H9 (cell line): ENCODE measurements around the gene SHB. TPM values are rescaled to one million over a fixed set of nuclear protein-coding genes. Genes with fewer than 3 reads are reported as not detected.

Experiments
- DNase-seq: peaks from one replicate; pipeline ENCODE4 v3.0.0-alpha.2; 2017
- H2AFZ ChIP-seq: one replicate; pipeline ENCODE4 v1.6.1; 2013; ENCODE audit warnings: mild to moderate bottlenecking, low read length, control low read depth, moderate library complexity
- H2AK5ac ChIP-seq: 2 replicates; pipeline ENCODE4 v1.6.1; 2013; ENCODE audit warnings: low read length, control low read depth, mixed read lengths; ENCODE audit not compliant: insufficient read length
- H2BK120ac ChIP-seq: one replicate; pipeline ENCODE4 v1.6.1; 2013; ENCODE audit warnings: low read depth, mild to moderate bottlenecking, low read length, control low read depth, inconsistent platforms; ENCODE audit not compliant: poor library complexity, severe bottlenecking
- H2BK12ac ChIP-seq: 2 replicates; pipeline ENCODE4 v1.6.1; 2013; ENCODE audit warnings: low read length, control low read depth, mixed read lengths, low read depth; ENCODE audit not compliant: insufficient read length
- H2BK15ac ChIP-seq: 2 replicates; pipeline ENCODE4 v1.6.1; 2013; ENCODE audit warnings: low read depth, low read length, control low read depth
- H2BK20ac ChIP-seq: one replicate; pipeline ENCODE4 v1.6.1; 2013; ENCODE audit warnings: low read depth, mild to moderate bottlenecking, low read length, control low read depth, inconsistent platforms; ENCODE audit not compliant: poor library complexity, severe bottlenecking
- H2BK5ac ChIP-seq: 2 replicates; pipeline ENCODE4 v1.6.1; 2013; ENCODE audit warnings: low read length, control low read depth, mixed read lengths; ENCODE audit not compliant: insufficient read length
- H3K14ac ChIP-seq: 2 replicates; pipeline ENCODE4 v1.6.1; 2013; ENCODE audit warnings: low read length, control low read depth; ENCODE audit not compliant: insufficient read depth
- H3K18ac ChIP-seq: 2 replicates; pipeline ENCODE4 v1.6.1; 2013; ENCODE audit warnings: low read depth, mild to moderate bottlenecking, mixed read lengths, low read length, control low read depth; ENCODE audit not compliant: insufficient read length
- H3K23ac ChIP-seq: 2 replicates; pipeline ENCODE4 v1.6.1; 2013; ENCODE audit warnings: low read length, control low read depth, mixed read lengths, low read depth; ENCODE audit not compliant: insufficient read length
- H3K23me2 ChIP-seq: 2 replicates; pipeline ENCODE4 v1.6.1; 2013; ENCODE audit warnings: low read depth, mild to moderate bottlenecking, mixed read lengths, low read length, control low read depth; ENCODE audit not compliant: insufficient read length, poor library complexity, severe bottlenecking
- H3K27ac ChIP-seq: 2 replicates; pipeline ENCODE4 v1.5.1; 2013; ENCODE audit warnings: low read length, control low read depth, mixed read lengths, low read depth; ENCODE audit not compliant: insufficient read length
- H3K27me3 ChIP-seq: 2 replicates; pipeline ENCODE4 v1.6.1; 2013; ENCODE audit warnings: low read length, control low read depth, inconsistent platforms; ENCODE audit not compliant: insufficient read depth
- H3K4ac ChIP-seq: 2 replicates; pipeline ENCODE4 v1.6.1; 2013; ENCODE audit warnings: low read depth, mild to moderate bottlenecking, control low read depth, inconsistent platforms, low read length, moderate library complexity
- H3K4me1 ChIP-seq: 2 replicates; pipeline ENCODE4 v1.6.1; 2013; ENCODE audit warnings: low read length, control low read depth, inconsistent platforms; ENCODE audit not compliant: insufficient read depth
- H3K4me2 ChIP-seq: 2 replicates; pipeline ENCODE4 v1.6.1; 2013; ENCODE audit warnings: low read length, control low read depth, mixed read lengths; ENCODE audit not compliant: insufficient read length, insufficient read depth
- H3K56ac ChIP-seq: 2 replicates; pipeline ENCODE4 v1.6.1; 2013; ENCODE audit warnings: low read depth, mild to moderate bottlenecking, mixed read lengths, low read length, control low read depth; ENCODE audit not compliant: insufficient read length
- H3K79me1 ChIP-seq: 2 replicates; pipeline ENCODE4 v1.6.1; 2013; ENCODE audit warnings: low read depth, mild to moderate bottlenecking, moderate library complexity, low read length, control low read depth, inconsistent platforms; ENCODE audit not compliant: insufficient read depth, poor library complexity, severe bottlenecking
- H3K79me2 ChIP-seq: 2 replicates; pipeline ENCODE4 v1.6.1; 2013; ENCODE audit warnings: low read length, control low read depth, inconsistent platforms; ENCODE audit not compliant: insufficient read depth
- H3K9ac ChIP-seq: 2 replicates; pipeline ENCODE4 v1.6.1; 2013; ENCODE audit warnings: low read length, control low read depth, mixed read lengths; ENCODE audit not compliant: insufficient read length; ENCODE audit errors: extremely low read depth
- H3K9me3 ChIP-seq: one replicate; pipeline ENCODE4 v1.6.1; 2013; ENCODE audit warnings: low read depth, low read length, inconsistent platforms; ENCODE audit not compliant: control insufficient read depth
- H3T11ph ChIP-seq: one replicate; pipeline ENCODE4 v1.6.1; 2013; ENCODE audit warnings: mild to moderate bottlenecking, low read length, control low read depth, inconsistent platforms
- H4K20me1 ChIP-seq: one replicate; pipeline ENCODE4 v1.6.1; 2013; ENCODE audit not compliant: control insufficient read depth, insufficient read length, insufficient read depth
- H4K5ac ChIP-seq: 2 replicates; pipeline ENCODE4 v1.6.1; 2013; ENCODE audit warnings: low read depth, mild to moderate bottlenecking, mixed read lengths, low read length, control low read depth; ENCODE audit not compliant: insufficient read length
- H4K8ac ChIP-seq: replicated peaks from 2 replicates; pipeline ENCODE4 v1.6.1; 2013; ENCODE audit warnings: low read length, control low read depth, mixed read lengths, low read depth; ENCODE audit not compliant: insufficient read length
- H4K91ac ChIP-seq: 2 replicates; pipeline ENCODE4 v1.6.1; 2013; ENCODE audit warnings: low read depth, mild to moderate bottlenecking, moderate library complexity, mixed read lengths, low read length, control low read depth; ENCODE audit not compliant: insufficient read length
- H3K27ac Mint-ChIP-seq, 3 experiments: 2 replicates in 2 of 3; 3 replicates in 1 of 3; pipeline ENCODE4 v1.8.0; 2020 to 2021; ENCODE audit warnings: mixed read lengths in 3 of 3, mild to moderate bottlenecking in 1 of 3, moderate library complexity in 1 of 3
- H3K27me3 Mint-ChIP-seq: 2 replicates; pipeline ENCODE4 v1.8.0; 2021; ENCODE audit warnings: low read depth, mild to moderate bottlenecking, moderate library complexity, mixed read lengths
- H3K36me3 Mint-ChIP-seq, 3 experiments: 2 replicates in 2 of 3; 3 replicates in 1 of 3; pipeline ENCODE4 v1.8.0; 2020 to 2021; ENCODE audit warnings: low read depth in 3 of 3, mixed read lengths in 3 of 3; ENCODE audit not compliant: insufficient read depth in 1 of 3
- H3K4me1 Mint-ChIP-seq, 2 experiments: 2 replicates each; pipeline ENCODE4 v1.8.0; 2020; ENCODE audit warnings: mixed read lengths in 2 of 2
- H3K4me3 Mint-ChIP-seq, 2 experiments: 2 replicates in 1 of 2; 3 replicates in 1 of 2; pipeline ENCODE4 v1.8.0; 2020 to 2021; ENCODE audit warnings: mild to moderate bottlenecking in 2 of 2, mixed read lengths in 2 of 2, moderate library complexity in 1 of 2
- H3K9me3 Mint-ChIP-seq, 2 experiments: 2 replicates in 1 of 2; 3 replicates in 1 of 2; pipeline ENCODE4 v1.8.0; 2020; ENCODE audit warnings: mild to moderate bottlenecking in 2 of 2, mixed read lengths in 2 of 2, moderate library complexity in 1 of 2
- CTCF ChIP-seq: fragments of 200-600 bp; sonication (generic); conservative IDR thresholded peaks from 3 replicates; pipeline ENCODE4 v1.8.0; 2021; ENCODE audit warnings: antibody characterized with exemption, mild to moderate bottlenecking
- WGBS: extraction: QIAGEN DNeasy Blood & Tissue Kit; methylation state at CpG from one replicate; pipeline ENCODE4 v1.1.7; 2013; ENCODE audit warnings: missing lambda C conversion rate, low lambda C conversion rate, mixed read lengths; ENCODE audit not compliant: insufficient read length; ENCODE audit errors: extremely low coverage; 5-methylcytosine and 5-hydroxymethylcytosine counted together
- total RNA-seq: library from RNA; stranded (reverse); gene quantifications from 2 replicates; pipeline ENCODE4 v1.2.1, GENCODE V29; 2021

The SHB gene
- total RNA-seq, 1 experiment from 2014 or later: 14.6 TPM

GRCh38 chr9:38039090-38039906, 29.7 kb downstream of the SHB start:
- H2BK20ac ChIP-seq: no peak overlapping the region
- H3T11ph ChIP-seq: no peak overlapping the region
- no peaks in the 10 kb centered on the region for H3K79me1 ChIP-seq
- H2AFZ ChIP-seq: no peak overlapping the region
- H3K18ac ChIP-seq: no peak overlapping the region
- H2BK120ac ChIP-seq: no peak overlapping the region
- no peaks in the 10 kb centered on the region; the same call in 1 of the 2 replicates for H3K79me2 ChIP-seq
- H3K9me3 Mint-ChIP-seq: no peaks in the 10 kb centered on the region
- no peak overlapping the region for H3K56ac ChIP-seq
- no peak overlapping the region for H3K4ac ChIP-seq
- TF ChIP-seq CTCF: no peak
- H3K4me1 Mint-ChIP-seq: peaks cover 63 to 66% of the 10 kb centered on the region in 2 experiments
- no peaks in the 10 kb centered on the region for H3K36me3 Mint-ChIP-seq
- no peak overlapping the region for H2AK5ac ChIP-seq
- no peaks in the 10 kb centered on the region for H3K27me3 ChIP-seq
- H3K4me1 ChIP-seq: no peaks in the 10 kb centered on the region
- no peak overlapping the region for H4K91ac ChIP-seq
- peak overlapping the region; percentile 32 to 91 (median 70); a peak in 4 of 7 replicates for H3K27ac Mint-ChIP-seq
- peak overlapping the region; percentile 21 for H2BK12ac ChIP-seq
- H2BK15ac ChIP-seq: no peak overlapping the region
- no peak overlapping the region for H3K4me2 ChIP-seq
- no peak overlapping the region for H4K8ac ChIP-seq
- WGBS: no CpG with 5 or more reads among the region's 16 CpGs
- peak overlapping the region; percentile 21 for H3K14ac ChIP-seq
- H3K9me3 ChIP-seq: no peaks in the 10 kb centered on the region
- H3K27ac ChIP-seq: no peak overlapping the region
- H4K5ac ChIP-seq: no peak overlapping the region
- no peak overlapping the region for H2BK5ac ChIP-seq
- H3K23ac ChIP-seq: no peak overlapping the region
- H3K4me3 Mint-ChIP-seq: no peak overlapping the region
- H4K20me1 ChIP-seq: no peaks in the 10 kb centered on the region
- no peaks in the 10 kb centered on the region for H3K23me2 ChIP-seq
- H3K27me3 Mint-ChIP-seq: no peaks in the 10 kb centered on the region; the same call in none of the 2 replicates
- H3K9ac ChIP-seq: no peak overlapping the region
- DNase-seq: no peak
